K562 treated with DMSO at 1 percent for 48 hours (cell line): ENCODE measurements around the gene KLC3. TPM values are rescaled to one million over a fixed set of nuclear protein-coding genes. Genes with fewer than 3 reads are reported as not detected.

Experiments
- total RNA-seq: library from RNA; unstranded; fragments of 300-600 nt; gene quantifications from 2 replicates; pipeline ENCODE4 v1.2.3, GENCODE V29; 2022; ENCODE audit warnings: low replicate concordance; ENCODE audit errors: extremely low read depth

The KLC3 gene
- total RNA-seq = not detected in 2 replicates

DNA sequence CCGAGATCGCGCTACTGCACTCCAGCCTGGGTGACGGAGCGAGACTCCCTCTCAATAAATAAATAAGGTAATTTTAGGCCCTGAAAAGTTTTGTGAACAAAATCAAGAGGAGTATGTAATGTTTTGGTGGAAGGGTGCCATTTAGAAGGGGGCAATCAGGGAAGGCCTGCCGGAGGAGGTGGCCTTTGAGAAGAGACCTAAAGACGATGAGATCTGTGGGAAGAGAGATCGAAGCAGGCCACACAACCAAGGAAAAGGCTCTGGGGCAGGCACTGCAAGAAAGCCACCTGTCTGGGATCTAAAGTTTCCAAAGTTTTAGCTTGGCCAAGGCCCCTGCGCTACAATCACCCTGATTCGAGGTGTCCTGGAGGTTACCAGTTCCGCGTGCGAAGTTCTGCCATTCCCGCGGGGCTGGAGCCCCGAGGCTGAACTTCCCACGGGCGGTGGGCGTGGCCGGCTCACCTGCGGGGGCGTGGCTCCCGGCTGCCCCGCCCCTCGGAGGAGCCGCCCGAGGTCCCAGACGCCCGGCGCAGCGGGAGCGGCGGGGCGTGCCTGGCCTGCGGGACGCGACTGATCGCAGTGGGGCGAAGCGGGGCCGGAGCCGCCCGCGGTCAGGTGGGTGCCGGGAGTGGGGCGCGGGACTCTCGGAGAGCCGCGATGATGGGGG, at the start of gene KLC3:
Gene KLC3, plus strand, starts transcription at position 519 of the 667 bp plus-strand sequence. CDS start 4,792 bp downstream, outside the sequence.

DNA sequence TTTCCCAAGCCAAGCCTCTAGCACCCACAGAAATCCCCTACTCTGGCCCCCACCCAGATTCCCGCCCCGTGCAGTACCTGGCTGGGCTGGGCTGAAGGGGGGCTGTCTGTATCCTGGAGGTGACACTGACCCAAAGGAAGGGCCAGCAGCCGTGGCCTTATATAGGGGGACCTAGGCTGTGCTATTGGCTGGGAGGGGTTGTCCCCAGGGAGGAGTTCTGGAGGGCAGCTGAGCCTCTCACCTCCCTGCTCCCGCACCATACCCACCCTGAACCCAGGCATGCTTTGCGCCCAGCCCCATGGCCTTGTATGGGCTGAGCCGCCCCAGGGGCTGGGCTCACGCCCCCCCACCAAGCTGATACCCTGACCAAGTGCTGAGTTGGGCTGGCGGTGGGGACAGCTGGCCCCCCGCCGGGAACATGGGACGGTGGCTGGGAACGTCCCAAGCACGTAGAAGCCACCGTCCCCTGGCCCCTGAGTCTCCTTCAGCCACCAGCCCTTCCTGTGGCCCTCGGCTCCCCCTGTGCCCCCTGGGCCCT, 17.7 kb upstream of the KLC3 start, which contains the start of gene CKM:
Gene CKM, minus strand, starts transcription at position 132 of the 538 bp plus-strand sequence. CDS start 3,162 bp downstream, outside the sequence.

DNA sequence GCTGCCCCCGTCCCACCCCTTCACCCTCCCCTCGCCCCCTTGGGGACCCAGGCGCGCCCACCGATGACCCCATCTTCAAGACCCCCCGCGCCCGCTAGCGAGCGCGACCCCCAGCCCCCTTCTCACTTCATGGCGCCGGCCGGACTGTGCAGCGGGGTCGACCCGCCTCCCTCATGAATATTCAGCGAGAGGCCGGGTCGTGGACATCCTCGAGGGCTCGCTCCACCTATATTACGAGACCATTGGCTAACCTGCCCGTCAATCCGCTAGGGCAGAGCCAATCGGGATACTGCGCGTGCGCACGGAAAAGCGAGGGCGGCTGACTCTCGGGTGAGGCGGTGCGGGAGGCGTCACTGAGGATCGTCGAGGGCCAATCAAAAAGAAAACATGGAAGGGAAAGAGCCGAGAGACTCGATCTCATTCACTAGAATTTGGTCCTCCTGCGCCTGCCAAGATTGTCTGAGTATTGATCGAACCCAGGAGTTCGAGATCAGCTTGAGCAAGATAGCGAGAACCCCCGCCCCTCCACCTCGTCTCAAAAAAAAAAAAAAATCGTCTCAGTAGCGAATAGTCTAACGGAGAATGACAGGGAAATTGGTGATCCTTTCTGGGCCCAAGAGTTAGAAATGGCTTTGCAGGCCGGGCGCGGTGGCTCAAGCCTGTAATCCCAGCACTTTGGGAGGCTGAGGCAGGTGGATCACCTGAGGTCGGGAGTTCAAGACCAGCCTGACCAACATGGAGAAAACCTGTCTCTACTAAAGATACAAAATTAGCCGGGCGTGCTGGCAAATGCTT, 30.1 kb downstream of the KLC3 start, which contains the start of gene ERCC2:
Gene ERCC2, minus strand, starts transcription at position 164 of the 795 bp plus-strand sequence. Its CDS starts 33 bp downstream, at position 131.

Other genes with a start within 250 kb of the KLC3 start
- not detected in 2 replicates for gene PPP1R37, start 247.6 kb upstream of the KLC3 start, total RNA-seq
- gene NKPD1, start 179.8 kb upstream of the KLC3 start, total RNA-seq = not detected in 2 replicates
- not detected in 2 replicates for gene TRAPPC6A, start 162.5 kb upstream of the KLC3 start, total RNA-seq
- gene BLOC1S3, start 162.0 kb upstream of the KLC3 start, total RNA-seq = not detected in 2 replicates
- gene EXOC3L2, start 95.3 kb upstream of the KLC3 start, total RNA-seq = not detected in 2 replicates
- not detected in 2 replicates for gene MARK4, start 89.5 kb upstream of the KLC3 start, total RNA-seq
- not detected in 2 replicates for gene CKM, start 17.9 kb upstream of the KLC3 start, total RNA-seq
- not detected in 2 replicates for gene ERCC2, start 29.8 kb downstream of the KLC3 start, total RNA-seq
- gene PPP1R13L, start 64.3 kb downstream of the KLC3 start, total RNA-seq = not detected in 2 replicates
- gene POLR1G, start 65.9 kb downstream of the KLC3 start, total RNA-seq = not detected in 2 replicates
- not detected in 2 replicates for gene ERCC1, start 83.2 kb downstream of the KLC3 start, total RNA-seq
- gene FOSB, start 127.2 kb downstream of the KLC3 start, total RNA-seq = not detected in 2 replicates
- not detected in 2 replicates for gene RTN2, start 156.3 kb downstream of the KLC3 start, total RNA-seq
- not detected in 2 replicates for gene PPM1N, start 157.7 kb downstream of the KLC3 start, total RNA-seq
- not detected in 2 replicates for gene VASP, start 166.7 kb downstream of the KLC3 start, total RNA-seq
- not detected in 2 replicates for gene OPA3, start 244.1 kb downstream of the KLC3 start, total RNA-seq